Stimulated activated CD4-positive, alpha-beta T cell treated with anti-CD3 and anti-CD28 coated beads, Interleukin-4, amount 100 ng/mL, for 48 hours (primary cell): ENCODE results near the gene POU6F2.

Experiments used
- DNase-seq, 2 donors: peaks; one replicate each; pipeline ENCODE4 v3.0.0-alpha.2; 2020; ENCODE audit warnings: low read depth in 2 of 2

The POU6F2 gene

GRCh38 chr7:39069896-39070881 is 92.5 kb downstream of the POU6F2 start:
- DNase-seq: no peak

GRCh38 chr7:39071116-39071515 is 93.4 kb downstream of the POU6F2 start:
- DNase-seq: no peak

- DNase-seq: no peak
Observed at GRCh38 chr7:39073432-39073831, 95.7 kb downstream of the POU6F2 start.

- DNase-seq: no peak
Observed at GRCh38 chr7:39075210-39075609, 97.5 kb downstream of the POU6F2 start.

GRCh38 chr7:39083781-39084180 is 106.1 kb downstream of the POU6F2 start:
- DNase-seq: no peak

- no peak for DNase-seq
Observed at GRCh38 chr7:39084349-39084748, 106.6 kb downstream of the POU6F2 start.

GRCh38 chr7:39085189-39085588 is 107.5 kb downstream of the POU6F2 start:
- DNase-seq: no peak

- DNase-seq: no peak
Observed at GRCh38 chr7:39085590-39086049, 107.9 kb downstream of the POU6F2 start.

GRCh38 chr7:39086638-39087360 is 109.1 kb downstream of the POU6F2 start:
- no peak for DNase-seq

- no peak for DNase-seq
Observed at GRCh38 chr7:39088730-39089593, 111.3 kb downstream of the POU6F2 start.

GRCh38 chr7:39091145-39091544 is 113.4 kb downstream of the POU6F2 start:
- no peak for DNase-seq

- no peak for DNase-seq
Observed at GRCh38 chr7:39091774-39092173, 114.1 kb downstream of the POU6F2 start.

- no peak for DNase-seq
Observed at GRCh38 chr7:39094731-39095130, 117.0 kb downstream of the POU6F2 start.

- DNase-seq: no peak
Observed at GRCh38 chr7:39095875-39096619, 118.3 kb downstream of the POU6F2 start.

- DNase-seq: no peak
Observed at GRCh38 chr7:39098506-39098905, 120.8 kb downstream of the POU6F2 start.

GRCh38 chr7:39099146-39099545 is 121.4 kb downstream of the POU6F2 start:
- no peak for DNase-seq

GRCh38 chr7:39100270-39100669 is 122.6 kb downstream of the POU6F2 start:
- DNase-seq: no peak

- DNase-seq: no peak
Observed at GRCh38 chr7:39102234-39102633, 124.5 kb downstream of the POU6F2 start.

- DNase-seq: no peak
Observed at GRCh38 chr7:39105720-39106119, 128.0 kb downstream of the POU6F2 start.

- DNase-seq: no peak
Observed at GRCh38 chr7:39125846-39126245, 148.1 kb downstream of the POU6F2 start.

- no peak for DNase-seq
Observed at GRCh38 chr7:39127058-39127457, 149.3 kb downstream of the POU6F2 start.
